Stimulated activated naive CD8-positive, alpha-beta T cell treated with anti-CD3 and anti-CD28 coated beads, Interleukin-15, amount 100 ng/mL, for 72 hours (primary cell): ENCODE data around the gene APOBEC3H.
"Not testable (repeated sequence)": the region's sequence is repeated elsewhere in the genome, so short reads cannot be mapped to it uniquely, and the experiment has no call there.

Experiments
- ATAC-seq: fragments of 150-1000 bp; cut with Tn5 transposase; 2 replicates; pipeline ENCODE4 v1.10.0; 2021; ENCODE audit warnings: mild to moderate bottlenecking, moderate library complexity
- DNase-seq, 2 donors: peaks; one replicate each; pipeline ENCODE4 v3.0.0; 2021 to 2022
- H3K27ac Mint-ChIP-seq, 2 donors: one replicate each; pipeline ENCODE4 v1.8.0; 2022; ENCODE audit warnings: mild to moderate bottlenecking in 2 of 2, mixed read lengths in 2 of 2, moderate library complexity in 2 of 2
- H3K27me3 Mint-ChIP-seq: one replicate; pipeline ENCODE4 v1.8.0; 2022; ENCODE audit warnings: mixed read lengths
- H3K4me1 Mint-ChIP-seq: one replicate; pipeline ENCODE4 v1.8.0; 2022; ENCODE audit warnings: mild to moderate bottlenecking, mixed read lengths
- H3K4me3 Mint-ChIP-seq, 2 donors: one replicate each; pipeline ENCODE4 v1.8.0; 2022; ENCODE audit warnings: mild to moderate bottlenecking in 2 of 2, mixed read lengths in 2 of 2, moderate library complexity in 1 of 2
- H3K9me3 Mint-ChIP-seq, 2 donors: one replicate each; pipeline ENCODE4 v1.8.0; 2022; ENCODE audit warnings: mixed read lengths in 2 of 2

Gene APOBEC3H

GRCh38 chr22:39077026-39077840, 19.8 kb upstream of the APOBEC3H start, which contains the start of gene APOBEC3G:
Gene APOBEC3G (plus strand): TSS chr22:39077275. CDS start chr22:39077362, 87 bp downstream.
- Mint-ChIP-seq H3K4me3 (peak within 1 kb of the TSS; percentile 96 to 98), H3K4me1 (peaks cover 59% of the 10 kb centered on the region), H3K27ac (peak within 1 kb of the TSS; percentile 92 to 97)
- peak; percentile 45 to 74 for DNase-seq
- not testable (repeated sequence) for H3K9me3 Mint-ChIP-seq, H3K27me3 Mint-ChIP-seq
- ATAC-seq = peak; percentile 98

DNA sequence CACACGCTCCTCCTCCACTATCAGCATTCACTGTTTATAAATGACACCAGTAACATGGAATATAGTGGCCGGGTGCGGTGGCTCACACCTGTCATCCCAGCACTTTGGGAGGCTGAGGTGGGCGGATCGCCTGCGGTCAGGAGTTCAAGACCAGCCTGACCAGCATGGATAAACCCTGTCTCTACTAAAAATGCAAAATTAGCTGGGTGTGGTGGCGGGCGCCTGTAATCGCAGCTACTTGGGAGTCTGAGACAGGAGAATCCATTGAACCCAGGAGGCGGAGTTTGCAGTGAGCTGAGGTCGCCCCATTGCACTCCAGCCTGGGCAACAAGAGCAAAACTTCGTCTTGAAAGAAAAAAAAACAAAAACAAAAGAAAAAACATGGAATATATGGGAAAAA, 19.1 kb upstream of the APOBEC3H start:
- not testable (repeated sequence) for ATAC-seq, H3K27me3 Mint-ChIP-seq, H3K9me3 Mint-ChIP-seq, DNase-seq
- H3K27ac Mint-ChIP-seq = peak overlapping the region; percentile 92 to 97
- H3K4me1 Mint-ChIP-seq = peaks cover 60% of the 10 kb centered on the region
- H3K4me3 Mint-ChIP-seq = peak overlapping the region; percentile 96 to 98

DNA sequence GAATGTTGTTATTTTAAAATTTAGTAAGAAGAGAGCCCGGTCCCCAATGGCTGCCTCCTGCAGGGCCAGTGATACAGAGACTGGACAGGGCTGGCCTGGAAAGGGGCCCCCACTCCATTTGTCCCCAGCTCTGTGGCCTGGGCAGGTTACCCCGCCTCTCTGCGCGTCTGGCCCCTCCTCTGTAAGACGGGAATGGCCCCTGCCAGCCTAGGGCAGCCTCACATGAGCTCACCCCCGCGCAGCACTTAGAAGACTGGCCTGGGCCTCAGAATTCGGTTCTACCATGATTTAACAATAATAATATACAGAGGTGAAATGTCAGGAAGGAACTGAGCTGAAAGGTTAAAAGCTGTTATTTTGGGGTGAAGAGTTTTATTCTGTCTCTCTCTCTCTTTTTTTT, 18.7 kb upstream of the APOBEC3H start:
- ATAC-seq (no peak), DNase-seq (no peak)
- Mint-ChIP-seq H3K27ac (peak overlapping the region; percentile 92 to 97), H3K9me3 (no peaks in the 10 kb centered on the region), H3K4me3 (peak overlapping the region; percentile 96 to 98), H3K27me3 (no peaks in the 10 kb centered on the region), H3K4me1 (peaks cover 63% of the 10 kb centered on the region)

GRCh38 chr22:39079054-39079637, 17.9 kb upstream of the APOBEC3H start:
- H3K4me3 Mint-ChIP-seq = peak overlapping the region; percentile 42 to 96
- H3K9me3 Mint-ChIP-seq, H3K27me3 Mint-ChIP-seq, DNase-seq, ATAC-seq: not testable (repeated sequence)
- H3K4me1 Mint-ChIP-seq = peaks cover 66% of the 10 kb centered on the region
- H3K27ac Mint-ChIP-seq = peak overlapping the region in 1 of 2 donors; percentile 54

DNA sequence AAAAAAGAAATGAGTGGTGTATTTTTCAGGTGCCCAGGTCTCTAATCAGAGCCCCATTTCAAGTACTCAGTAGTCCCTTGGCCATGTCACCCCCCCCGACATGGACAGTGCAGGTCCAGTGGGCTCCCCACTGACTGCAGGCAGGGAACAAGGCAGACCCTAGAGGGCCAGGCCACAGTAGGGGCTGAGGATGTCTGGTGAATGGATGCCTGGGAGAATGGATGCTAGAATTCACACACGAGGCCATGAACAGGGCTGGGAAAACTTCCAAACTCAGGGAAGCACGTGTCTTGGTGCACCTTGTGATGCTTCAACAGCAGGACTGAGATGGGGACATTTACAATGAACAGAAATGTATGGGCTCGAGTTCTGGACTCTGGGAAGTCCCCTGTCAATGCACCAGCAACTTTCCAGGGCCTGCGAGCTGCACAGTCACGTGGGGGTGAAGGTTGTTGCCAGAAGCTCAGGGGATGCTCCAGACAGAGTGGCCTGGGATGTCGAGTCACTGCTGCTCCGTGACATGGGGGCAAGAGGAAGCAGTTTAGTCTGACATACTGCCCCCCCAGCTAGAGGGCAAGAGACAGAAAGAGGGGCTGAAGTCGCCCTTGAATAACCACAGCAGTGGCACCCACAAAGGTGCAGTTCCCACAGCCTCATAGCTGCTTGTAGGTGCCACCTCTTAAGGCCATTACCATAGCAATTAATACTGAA, 16.8 kb upstream of the APOBEC3H start:
- DNase-seq (no peak), ATAC-seq (no peak)
- H3K4me3 Mint-ChIP-seq = peak overlapping the region; percentile 3 to 25
- H3K27ac Mint-ChIP-seq = peak overlapping the region in 1 of 2 donors; percentile 85
- no peaks in the 10 kb centered on the region for H3K27me3 Mint-ChIP-seq
- H3K4me1 Mint-ChIP-seq = peaks cover 69% of the 10 kb centered on the region
- no peaks in the 10 kb centered on the region for H3K9me3 Mint-ChIP-seq

- H3K27ac Mint-ChIP-seq = peak overlapping the region in 1 of 2 donors; percentile 82
- no peaks in the 10 kb centered on the region for H3K9me3 Mint-ChIP-seq
- ATAC-seq (no peak), DNase-seq (no peak)
- no peak overlapping the region for H3K4me3 Mint-ChIP-seq
- H3K4me1 Mint-ChIP-seq = peaks cover 69% of the 10 kb centered on the region
- H3K27me3 Mint-ChIP-seq = no peaks in the 10 kb centered on the region
These were observed 16.0 kb upstream of the APOBEC3H start for GRCh38 chr22:39081016-39081415.

DNA sequence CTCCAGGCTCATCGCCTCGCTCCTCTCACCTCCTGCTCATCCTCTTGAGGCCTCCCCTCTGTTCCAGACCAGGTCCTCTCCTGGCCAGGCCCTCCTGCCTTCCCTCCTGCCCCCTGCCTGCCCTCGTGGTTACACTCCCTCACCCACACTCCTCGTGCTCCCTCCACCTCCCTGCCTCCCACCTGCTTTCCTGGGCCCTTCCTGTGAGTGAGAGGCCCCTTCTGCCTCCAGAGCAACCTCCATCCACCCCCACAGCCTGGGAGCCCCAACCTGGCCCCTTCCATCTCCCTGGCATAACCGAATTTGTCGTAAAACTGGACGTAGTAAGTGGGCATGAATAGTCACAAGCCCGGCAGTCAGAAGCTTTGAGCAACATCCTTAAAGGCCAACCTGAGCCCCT, 15.4 kb upstream of the APOBEC3H start:
- Mint-ChIP-seq H3K27me3 (no peaks in the 10 kb centered on the region), H3K4me3 (peak overlapping the region in 1 of 2 donors; percentile 46), H3K4me1 (peaks cover 69% of the 10 kb centered on the region), H3K27ac (peak overlapping the region in 1 of 2 donors; percentile 82), H3K9me3 (no peaks in the 10 kb centered on the region)
- ATAC-seq = no peak
- DNase-seq = no peak

DNA sequence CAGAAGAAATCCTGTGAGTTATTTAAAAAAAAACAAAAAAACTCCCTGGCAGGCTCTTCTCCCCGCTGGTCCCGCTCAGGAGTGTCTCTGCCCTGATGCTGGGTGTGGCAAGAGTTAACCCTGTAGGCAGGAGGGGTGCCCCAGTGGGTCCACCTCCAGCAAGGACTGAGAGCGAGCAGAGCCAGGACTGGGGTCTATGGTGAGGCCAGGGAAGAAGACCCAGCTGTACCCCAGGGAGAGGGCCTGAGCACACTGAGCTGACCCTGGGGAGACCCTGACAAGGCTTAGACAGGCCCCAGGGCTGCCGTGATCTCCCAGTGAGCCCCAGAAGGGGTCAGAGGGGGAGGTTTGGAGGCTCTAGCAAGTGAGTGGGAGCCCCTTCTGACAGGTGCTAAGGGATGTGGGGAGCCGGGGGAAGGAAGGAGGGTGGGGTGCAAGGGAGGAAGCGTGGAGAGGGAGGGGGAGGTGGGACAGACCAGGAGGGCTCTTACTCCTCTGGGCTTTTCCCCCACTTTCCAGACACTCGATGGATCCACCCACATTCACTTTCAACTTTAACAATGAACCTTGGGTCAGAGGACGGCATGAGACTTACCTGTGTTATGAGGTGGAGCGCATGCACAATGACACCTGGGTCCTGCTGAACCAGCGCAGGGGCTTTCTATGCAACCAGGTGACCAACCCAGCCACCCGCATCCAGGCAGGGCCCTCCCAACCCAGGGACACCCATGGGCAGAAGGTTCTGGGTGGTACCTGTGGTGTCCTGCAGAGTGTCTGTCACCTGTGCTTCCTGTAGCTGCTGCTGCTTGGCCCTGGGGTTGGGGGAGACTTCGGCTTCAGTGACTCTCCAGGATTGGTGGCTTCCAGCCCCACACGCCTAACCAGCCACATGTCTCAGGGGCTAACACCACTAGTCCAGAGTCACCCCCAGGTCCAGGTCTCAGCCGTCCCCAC, 13.6 kb upstream of the APOBEC3H start:
- Mint-ChIP-seq H3K27me3 (no peaks in the 10 kb centered on the region), H3K4me3 (no peak overlapping the region), H3K27ac (peak overlapping the region; percentile 69 to 72), H3K9me3 (no peaks in the 10 kb centered on the region), H3K4me1 (peaks cover 76% of the 10 kb centered on the region)
- DNase-seq (no peak), ATAC-seq (no peak)

DNA sequence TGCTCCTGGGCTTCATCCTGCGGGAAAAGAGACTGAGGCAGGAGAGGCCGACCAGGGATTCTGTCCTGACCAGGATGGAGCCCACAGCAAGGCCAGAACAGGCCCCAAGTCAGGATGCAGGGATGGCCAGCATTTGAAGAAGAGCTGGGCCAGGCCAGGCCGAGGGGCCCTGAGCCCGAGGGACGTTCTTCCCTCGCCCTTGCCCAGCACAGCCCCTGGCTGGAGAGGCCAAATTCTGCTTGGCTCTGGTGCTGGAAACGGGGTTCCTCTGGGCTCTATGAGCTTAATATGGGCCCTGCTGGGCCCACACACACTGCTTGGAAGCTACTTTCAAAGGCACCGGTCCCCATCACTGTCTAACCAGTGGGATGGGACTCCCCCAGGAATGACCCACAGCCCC, 12.4 kb upstream of the APOBEC3H start:
- ATAC-seq (no peak), DNase-seq (no peak)
- Mint-ChIP-seq H3K27ac (no peak overlapping the region), H3K27me3 (no peaks in the 10 kb centered on the region), H3K9me3 (no peaks in the 10 kb centered on the region), H3K4me1 (peaks cover 84% of the 10 kb centered on the region), H3K4me3 (no peak overlapping the region)

DNA sequence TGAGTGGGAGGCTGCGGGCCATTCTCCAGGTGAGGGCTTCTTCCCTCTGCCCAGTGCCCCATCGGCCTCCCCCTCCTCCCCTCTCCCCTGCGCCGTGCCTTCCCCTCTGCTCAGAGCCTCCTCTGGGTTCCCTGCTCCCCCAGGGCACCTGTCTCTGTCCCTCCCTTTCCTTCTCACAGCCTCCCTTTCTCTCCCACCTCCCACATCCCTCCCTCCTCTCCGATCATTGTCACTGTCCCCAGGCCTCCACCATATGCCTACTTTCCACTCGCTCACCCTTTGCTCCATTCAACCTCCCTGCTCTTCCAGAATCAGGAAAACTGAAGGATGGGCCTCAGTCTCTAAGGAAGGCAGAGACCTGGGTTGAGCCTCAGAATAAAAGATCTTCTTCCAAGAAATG, 9.9 kb upstream of the APOBEC3H start:
- ATAC-seq = no peak
- H3K9me3 Mint-ChIP-seq = no peaks in the 10 kb centered on the region
- no peaks in the 10 kb centered on the region for H3K27me3 Mint-ChIP-seq
- H3K4me3 Mint-ChIP-seq = no peak overlapping the region
- DNase-seq = no peak
- H3K4me1 Mint-ChIP-seq = peaks cover 86% of the 10 kb centered on the region
- H3K27ac Mint-ChIP-seq = peak overlapping the region in 1 of 2 donors; percentile 42

- Mint-ChIP-seq H3K27ac (peak overlapping the region in 1 of 2 donors; percentile 74), H3K27me3 (no peaks in the 10 kb centered on the region), H3K9me3 (no peaks in the 10 kb centered on the region), H3K4me1 (peaks cover 86% of the 10 kb centered on the region), H3K4me3 (peak overlapping the region in 1 of 2 donors; percentile 28)
- no peak for ATAC-seq
- no peak for DNase-seq
These were observed 9.0 kb upstream of the APOBEC3H start for GRCh38 chr22:39087881-39088684.

DNA sequence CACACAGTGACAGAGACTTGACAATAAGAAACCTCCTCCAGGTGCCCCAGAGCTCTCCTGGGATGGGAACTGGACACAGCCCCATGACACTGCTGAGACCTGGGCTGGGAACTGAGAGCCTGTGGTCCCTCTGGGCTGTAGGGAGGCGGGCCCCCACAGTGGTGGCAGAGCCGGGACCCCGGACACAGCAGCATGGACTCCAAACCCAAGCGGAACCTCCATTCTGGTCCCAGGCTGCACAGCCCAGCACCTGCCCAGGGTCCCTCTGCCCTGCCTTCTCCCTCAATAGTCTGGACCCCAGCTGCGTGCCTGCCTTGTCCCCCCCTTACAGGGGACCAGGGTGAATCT, 8.4 kb upstream of the APOBEC3H start:
- no peak for ATAC-seq
- Mint-ChIP-seq H3K27me3 (no peaks in the 10 kb centered on the region), H3K4me3 (peak overlapping the region in 1 of 2 donors; percentile 9), H3K4me1 (peaks cover 83% of the 10 kb centered on the region), H3K9me3 (no peaks in the 10 kb centered on the region), H3K27ac (peak overlapping the region in 1 of 2 donors; percentile 74)
- no peak for DNase-seq

DNA sequence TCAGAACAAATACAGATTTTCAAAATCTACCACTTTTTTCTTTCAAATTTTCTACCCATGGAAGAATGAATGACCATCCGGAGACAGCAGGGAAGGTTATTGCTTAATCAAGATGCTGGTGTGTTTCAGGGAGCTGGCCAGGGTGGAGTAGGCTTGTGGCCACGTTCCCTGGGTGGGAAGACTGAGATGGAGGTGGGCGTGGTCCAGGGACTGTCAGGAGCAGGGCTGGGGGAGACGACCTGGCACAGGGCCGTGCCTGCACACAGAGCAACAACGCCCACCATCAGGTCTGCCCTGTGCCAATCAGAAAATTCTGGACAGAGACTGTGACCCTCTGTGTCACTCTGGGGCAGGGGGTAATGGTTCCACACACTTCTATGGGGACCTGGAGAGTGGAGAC, 7.1 kb upstream of the APOBEC3H start:
- no peak for ATAC-seq
- no peaks in the 10 kb centered on the region for H3K9me3 Mint-ChIP-seq
- no peak for DNase-seq
- peak overlapping the region; percentile 77 to 81 for H3K4me3 Mint-ChIP-seq
- H3K27me3 Mint-ChIP-seq = no peaks in the 10 kb centered on the region
- peaks cover 92% of the 10 kb centered on the region for H3K4me1 Mint-ChIP-seq
- peak overlapping the region; percentile 95 to 97 for H3K27ac Mint-ChIP-seq

DNA sequence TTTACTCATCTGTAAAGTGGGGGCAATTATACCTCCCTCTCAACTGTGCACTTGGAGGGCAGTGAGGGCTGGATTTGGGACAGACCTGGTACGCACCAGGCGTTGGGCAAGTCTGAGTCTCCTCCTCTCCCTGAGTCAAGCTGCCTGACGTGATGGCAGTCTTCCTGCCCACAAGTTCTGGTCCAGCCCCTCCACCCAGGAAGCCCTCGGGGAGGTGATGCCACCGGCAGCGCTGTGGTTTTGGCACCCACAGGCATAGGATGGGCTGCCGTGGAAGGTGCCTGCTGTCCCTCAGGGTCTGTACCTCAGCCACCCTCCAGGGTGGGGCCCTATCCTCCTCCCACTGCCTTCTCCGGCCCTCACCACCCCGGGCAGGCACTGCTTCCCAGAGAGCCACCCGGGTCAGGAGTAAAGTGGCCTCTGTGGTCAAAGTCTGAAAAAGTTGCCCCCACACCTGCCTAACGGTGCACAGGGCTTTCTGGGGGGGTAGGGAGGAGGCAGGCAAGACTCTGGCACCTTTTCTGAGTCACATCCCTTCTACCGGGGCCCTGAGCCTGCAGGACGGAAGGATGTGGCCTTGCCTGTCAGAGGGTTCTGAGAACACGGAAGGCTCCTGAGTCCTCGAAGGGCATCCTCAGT, 6.5 kb upstream of the APOBEC3H start:
- Mint-ChIP-seq H3K9me3 (no peaks in the 10 kb centered on the region), H3K27me3 (no peaks in the 10 kb centered on the region), H3K4me3 (peak overlapping the region; percentile 77 to 81), H3K4me1 (peaks cover 92% of the 10 kb centered on the region), H3K27ac (peak overlapping the region; percentile 95 to 97)
- DNase-seq = peak; percentile 80 to 95
- peak; percentile 90 for ATAC-seq
